Ishikawa (cell line): Measurements from ENCODE around the gene ANGPT4.

Experiments
- CREB1 ChIP-seq: IDR thresholded peaks from 2 replicates; pipeline ENCODE4 v1.6.1; 2012; ENCODE audit warnings: low read depth
- EGR1 ChIP-seq: IDR thresholded peaks from 2 replicates; pipeline ENCODE4 v1.6.1; 2012
- EP300 ChIP-seq: IDR thresholded peaks from 2 replicates; pipeline ENCODE4 v1.6.1; 2012; ENCODE audit warnings: borderline replicate concordance
- FOXM1 ChIP-seq: IDR thresholded peaks from 2 replicates; pipeline ENCODE4 v1.6.1; 2012; ENCODE audit warnings: low read depth, borderline replicate concordance
- NFIC ChIP-seq: IDR thresholded peaks from 2 replicates; pipeline ENCODE4 v1.6.1; 2012
- RAD21 ChIP-seq: IDR thresholded peaks from 2 replicates; pipeline ENCODE4 v1.6.1; 2012; ENCODE audit warnings: low read depth
- TAF1 ChIP-seq: IDR thresholded peaks from 2 replicates; pipeline ENCODE4 v1.6.1; 2012; ENCODE audit warnings: low read depth, mild to moderate bottlenecking
- TCF12 ChIP-seq: IDR thresholded peaks from 2 replicates; pipeline ENCODE4 v1.6.1; 2012; ENCODE audit warnings: low read depth
- TEAD4 ChIP-seq: IDR thresholded peaks from 2 replicates; pipeline ENCODE4 v1.6.1; 2012
- USF1 ChIP-seq: IDR thresholded peaks from 2 replicates; pipeline ENCODE4 v1.6.1; 2012
- YY1 ChIP-seq: IDR thresholded peaks from 2 replicates; pipeline ENCODE4 v1.6.1; 2012; ENCODE audit warnings: low read depth
- ZBTB7A ChIP-seq: IDR thresholded peaks from 2 replicates; pipeline ENCODE4 v1.6.1; 2012; ENCODE audit warnings: low read depth
- TF ChIP-seq, protein P1 (sequence below): IDR thresholded peaks from 2 replicates; pipeline ENCODE4 v1.6.1; 2012
- TF ChIP-seq, protein P2 (sequence below): IDR thresholded peaks from 2 replicates; pipeline ENCODE4 v1.6.1; 2012; ENCODE audit warnings: low read depth, mild to moderate bottlenecking

GRCh38 chr20:891058-891705 lies 25.0 kb downstream of the ANGPT4 start:
- TF ChIP-seq, protein P1, sequence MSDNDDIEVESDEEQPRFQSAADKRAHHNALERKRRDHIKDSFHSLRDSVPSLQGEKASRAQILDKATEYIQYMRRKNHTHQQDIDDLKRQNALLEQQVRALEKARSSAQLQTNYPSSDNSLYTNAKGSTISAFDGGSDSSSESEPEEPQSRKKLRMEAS, result no peak
- TF ChIP-seq, protein P2, sequence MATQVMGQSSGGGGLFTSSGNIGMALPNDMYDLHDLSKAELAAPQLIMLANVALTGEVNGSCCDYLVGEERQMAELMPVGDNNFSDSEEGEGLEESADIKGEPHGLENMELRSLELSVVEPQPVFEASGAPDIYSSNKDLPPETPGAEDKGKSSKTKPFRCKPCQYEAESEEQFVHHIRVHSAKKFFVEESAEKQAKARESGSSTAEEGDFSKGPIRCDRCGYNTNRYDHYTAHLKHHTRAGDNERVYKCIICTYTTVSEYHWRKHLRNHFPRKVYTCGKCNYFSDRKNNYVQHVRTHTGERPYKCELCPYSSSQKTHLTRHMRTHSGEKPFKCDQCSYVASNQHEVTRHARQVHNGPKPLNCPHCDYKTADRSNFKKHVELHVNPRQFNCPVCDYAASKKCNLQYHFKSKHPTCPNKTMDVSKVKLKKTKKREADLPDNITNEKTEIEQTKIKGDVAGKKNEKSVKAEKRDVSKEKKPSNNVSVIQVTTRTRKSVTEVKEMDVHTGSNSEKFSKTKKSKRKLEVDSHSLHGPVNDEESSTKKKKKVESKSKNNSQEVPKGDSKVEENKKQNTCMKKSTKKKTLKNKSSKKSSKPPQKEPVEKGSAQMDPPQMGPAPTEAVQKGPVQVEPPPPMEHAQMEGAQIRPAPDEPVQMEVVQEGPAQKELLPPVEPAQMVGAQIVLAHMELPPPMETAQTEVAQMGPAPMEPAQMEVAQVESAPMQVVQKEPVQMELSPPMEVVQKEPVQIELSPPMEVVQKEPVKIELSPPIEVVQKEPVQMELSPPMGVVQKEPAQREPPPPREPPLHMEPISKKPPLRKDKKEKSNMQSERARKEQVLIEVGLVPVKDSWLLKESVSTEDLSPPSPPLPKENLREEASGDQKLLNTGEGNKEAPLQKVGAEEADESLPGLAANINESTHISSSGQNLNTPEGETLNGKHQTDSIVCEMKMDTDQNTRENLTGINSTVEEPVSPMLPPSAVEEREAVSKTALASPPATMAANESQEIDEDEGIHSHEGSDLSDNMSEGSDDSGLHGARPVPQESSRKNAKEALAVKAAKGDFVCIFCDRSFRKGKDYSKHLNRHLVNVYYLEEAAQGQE, result no peak
- TF ChIP-seq TEAD4 (no peak), USF1 (no peak), TAF1 (no peak), YY1 (no peak), FOXM1 (no peak), CREB1 (no peak), TCF12 (no peak), EGR1 (no peak), RAD21 (no peak), EP300 (no peak), NFIC (no peak), ZBTB7A (no peak)
